GM12878 (cell line): Measurements from ENCODE around the gene PPT1. TPM values are rescaled to one million over a fixed set of nuclear protein-coding genes. Genes with fewer than 3 reads are reported as not detected.

ENCODE experiments used
- ATAC-seq: fragments of 200-7000 bp; cut with Tn5 transposase; 3 replicates; pipeline ENCODE4 v1.9.1; 2020; ENCODE audit warnings: mild to moderate bottlenecking, moderate library complexity
- BruUV-seq: library from RNA; stranded (reverse); fragments of 400-500 nt; replicated peaks from 2 replicates; lab custom pipeline; 2021; lab: Mats Ljungman, UMichigan
- CTCF ChIA-PET: fragments of 300-600 bp; sonication (Branson Sonifier 250); formaldehyde crosslinking; extraction: SDS; loops from one replicate; lab custom pipeline; 2021; ENCODE audit warnings: inconsistent platforms; lab: Yijun Ruan, JAX
- POLR2A ChIA-PET: fragments of 350-600 bp; formaldehyde crosslinking; extraction: SDS; loops from one replicate; lab custom pipeline; 2021; ENCODE audit warnings: inconsistent platforms; lab: Charles Lee
- RAD21 ChIA-PET: fragments of 300-600 bp; sonication (Branson Sonifier 250); formaldehyde crosslinking; loops from one replicate; lab custom pipeline; 2023; ENCODE audit warnings: antibody characterized with exemption; ENCODE audit not compliant: unreplicated experiment; lab: Charles Lee
- SMC1A ChIA-PET: fragments of 300-600 bp; sonication (Branson Sonifier 250); formaldehyde crosslinking; loops from one replicate; lab custom pipeline; 2023; ENCODE audit not compliant: unreplicated experiment, uncharacterized antibody; lab: Charles Lee
- DNase-seq: peaks from one replicate; pipeline ENCODE4 v3.0.0-alpha.2; 2011; ENCODE audit warnings: low read depth, low spot score
- FAIRE-seq: peaks from 3 replicates; lab custom pipeline; 2011; peaks lifted over from hg19 to GRCh38; lab: Jason Lieb, UNC
- H2AFZ ChIP-seq: 2 replicates; pipeline ENCODE4 v1.6.0; 2011; ENCODE audit warnings: low read depth, low read length, control low read depth; ENCODE audit not compliant: control insufficient read depth
- H3K27ac ChIP-seq: 2 replicates; pipeline ENCODE4 v1.5.1; 2011; ENCODE audit warnings: control low read depth; ENCODE audit not compliant: control insufficient read depth, insufficient read depth
- H3K27me3 ChIP-seq, 2 experiments: replicated peaks in 1 of 2; 2 replicates each; pipeline versions ENCODE4 v1.6.0 to v1.6.1; 2011; ENCODE audit warnings: low read length in 1 of 2; ENCODE audit not compliant: control insufficient read depth in 2 of 2, insufficient read depth in 2 of 2
- H3K36me3 ChIP-seq, 2 experiments: 2 replicates each; pipeline ENCODE4 v1.5.1; 2011; ENCODE audit warnings: low read length in 1 of 2; ENCODE audit not compliant: control insufficient read depth in 2 of 2, insufficient read depth in 2 of 2
- H3K4me1 ChIP-seq: 2 replicates; pipeline ENCODE4 v1.6.1; 2011; ENCODE audit warnings: mild to moderate bottlenecking, low read length, moderate library complexity, mixed read lengths; ENCODE audit not compliant: control insufficient read depth, insufficient read depth
- H3K4me2 ChIP-seq: 2 replicates; pipeline ENCODE4 v1.6.0; 2011; ENCODE audit warnings: control low read depth; ENCODE audit not compliant: control insufficient read depth, insufficient read depth
- H3K4me3 ChIP-seq: fragments of 200-600 bp; sonication (generic); 2 replicates; pipeline ENCODE4 v1.5.1; 2016
- H3K79me2 ChIP-seq: 2 replicates; pipeline ENCODE4 v1.6.0; 2011; ENCODE audit warnings: low read length; ENCODE audit not compliant: control insufficient read depth, insufficient read depth
- H3K9ac ChIP-seq: 2 replicates; pipeline ENCODE4 v1.8.0; 2011; ENCODE audit warnings: low read length, control low read depth, mixed read lengths; ENCODE audit not compliant: control insufficient read depth, insufficient read depth
- H3K9me3 ChIP-seq: replicated peaks from 3 replicates; pipeline ENCODE4 v1.5.1; 2011; ENCODE audit warnings: mild to moderate bottlenecking, low read length; ENCODE audit not compliant: control insufficient read depth, insufficient read depth
- H4K20me1 ChIP-seq: 2 replicates; pipeline ENCODE4 v1.6.0; 2011; ENCODE audit not compliant: control insufficient read depth, insufficient read depth
- CREM ChIP-seq: IDR thresholded peaks from 2 replicates; pipeline ENCODE4 v1.6.1; 2014; ENCODE audit warnings: antibody characterized with exemption, low read depth
- EED ChIP-seq: sonication (generic); IDR thresholded peaks from 2 replicates; pipeline ENCODE4 v1.6.1; 2016; ENCODE audit warnings: antibody characterized with exemption, low read depth
- HDGF ChIP-seq: fragments of 450-650 bp; IDR thresholded peaks from 2 replicates; pipeline ENCODE4 v1.6.1; 2016; ENCODE audit warnings: antibody characterized with exemption
- IKZF1 ChIP-seq: fragments of 450-650 bp; conservative IDR thresholded peaks from 2 replicates; pipeline ENCODE4 v1.6.1; 2017; ENCODE audit warnings: antibody characterized with exemption, mild to moderate bottlenecking
- IKZF2 ChIP-seq, 2 experiments: fragments of 450-650 bp; IDR thresholded peaks; 2 replicates each; pipeline ENCODE4 v1.6.1; 2017; ENCODE audit warnings: mild to moderate bottlenecking in 2 of 2, moderate library complexity in 2 of 2
- JUNB ChIP-seq: IDR thresholded peaks from 2 replicates; pipeline ENCODE4 v1.6.1; 2016; ENCODE audit warnings: antibody characterized with exemption, mild to moderate bottlenecking
- RUNX3 ChIP-seq: IDR thresholded peaks from 2 replicates; pipeline ENCODE4 v1.6.1; 2012; ENCODE audit warnings: low read length, inconsistent platforms
- SPI1 ChIP-seq: IDR thresholded peaks from 2 replicates; pipeline ENCODE4 v1.6.1; 2011; ENCODE audit warnings: low read depth, mild to moderate bottlenecking, low read length, moderate library complexity, borderline replicate concordance; ENCODE audit not compliant: insufficient read depth
- SRF ChIP-seq, 2 experiments: IDR thresholded peaks; 2 replicates each; pipeline ENCODE4 v1.6.1; 2011; ENCODE audit warnings: low read depth in 2 of 2, low read length in 2 of 2, mild to moderate bottlenecking in 1 of 2, moderate library complexity in 1 of 2
- TARDBP ChIP-seq: IDR thresholded peaks from 2 replicates; pipeline ENCODE4 v1.6.1; 2016; ENCODE audit warnings: borderline replicate concordance
- TCF12 ChIP-seq: IDR thresholded peaks from 2 replicates; pipeline ENCODE4 v1.6.1; 2011; ENCODE audit warnings: low read depth, mild to moderate bottlenecking, low read length
- ZNF384 ChIP-seq: IDR thresholded peaks from 2 replicates; pipeline ENCODE4 v1.6.1; 2012; ENCODE audit warnings: low read depth, mild to moderate bottlenecking, low read length, improper control_type of control experiment, borderline replicate concordance
- WGBS: methylation state at CpG from one replicate; pipeline ENCODE4 v1.1.6; 2016; ENCODE audit warnings: low lambda C conversion rate; ENCODE audit not compliant: insufficient replicate concordance, insufficient coverage; ENCODE audit errors: missing lambda C conversion rate; 5-methylcytosine and 5-hydroxymethylcytosine counted together
- in situ Hi-C: fragments of 300-500 bp; cut with MboI; formaldehyde crosslinking; loops from 9 replicates; pipeline ENCODE4 v1.14.3; 2018; ENCODE audit warnings: mixed read lengths
- intact Hi-C: fragments of 100-400 bp; cut with micrococcal nuclease; formaldehyde crosslinking; loops from one replicate; pipeline ENCODE4 v1.14.2; 2022; ENCODE audit not compliant: unreplicated experiment
- polyA plus RNA-seq, 11 experiments: library from polyadenylated mRNA; depleted of rRNA in 4 of 11; unstranded in 6 of 11; stranded (reverse) in 5 of 11; fragments of >200 nt; fragmentation: Nextera tagmentation in 4 of 11; fragmentation: Illumina TruSeq in 1 of 11; extraction: Ambion mirVana in 4 of 11; extraction: Trizol in 1 of 11; gene quantifications; 1 replicate in 1 of 11; 2 replicates in 10 of 11; pipeline versions ENCODE4 v1.2.1 to v1.2.3, GENCODE V29; 2011 to 2016; ENCODE audit warnings: inconsistent platforms in 2 of 11, missing spikeins in 2 of 11, low read depth in 1 of 11
- total RNA-seq, 4 experiments: library from RNA; depleted of rRNA in 3 of 4; stranded (reverse); fragments of >200 nt in 3 of 4; fragmentation: Illumina TruSeq in 1 of 4; extraction: Trizol in 1 of 4; gene quantifications; 2 replicates each; pipeline versions ENCODE4 v1.2.1 to v1.2.3, GENCODE V29; 2013 to 2021

Gene PPT1
- total and polyA plus RNA-seq, 10 of the 15 experiments (the other 5 are each of a cell fraction or from before 2014, with no cell fraction given), result 50.4 to 147 (median 103) TPM

- DNase-seq, result no peak
- RAD21 ChIA-PET, result interaction anchor here (1.0 kb wide), 1 partner anchor 13 kb away, joined by 3 read pairs; no protein-coding TSS in a partner anchor
- Histone ChIP-seq H3K27me3 (no peaks in the 10 kb centered on the region), H3K79me2 (peaks cover 87% of the 10 kb centered on the region), H3K4me2 (peak overlapping the region; percentile 87), H3K9me3 (no peaks in the 10 kb centered on the region), H3K36me3 (peaks cover 0 to 25% of the 10 kb centered on the region in 2 experiments; a peak in 1 of 4 replicates), H3K9ac (no peak overlapping the region; the same call in 1 of the 2 replicates), H3K4me3 (peak overlapping the region; percentile 86; the same call in 1 of the 2 replicates), H2AFZ (no peak overlapping the region), H4K20me1 (peaks cover 3% of the 10 kb centered on the region; the same call in 1 of the 2 replicates), H3K4me1 (peaks cover 18% of the 10 kb centered on the region; the same call in 1 of the 2 replicates), H3K27ac (no peak overlapping the region)
- SMC1A ChIA-PET, result interaction anchor here (0.6 to 1.3 kb wide), 3 partner anchors 40 to 341 kb away, joined by 3 read pairs; no protein-coding TSS in a partner anchor
- in situ Hi-C loops, result no loop called here
- TF ChIP-seq CREM, result no peak
- TF ChIP-seq SPI1, result peak; percentile 29; the same call in 1 of the 2 replicates
- peak; percentile 67 for TF ChIP-seq ZNF384
- no TSS peak for BruUV-seq
- CTCF ChIA-PET, result interaction anchor here (1.0 to 1.3 kb wide), 3 partner anchors 11 to 125 kb away, joined by 3 to 5 read pairs (median 4); no protein-coding TSS in a partner anchor
- POLR2A ChIA-PET, result interaction anchor here (0.6 to 2.3 kb wide), 4 partner anchors 12 to 21 kb away, joined by 3 to 7 read pairs (median 4); no protein-coding TSS in a partner anchor
- FAIRE-seq, result no peak
- intact Hi-C loops, result no loop called here
- 65% methylated on average over 3 of the region's 3 CpGs for WGBS
- no peak for ATAC-seq
Measured at GRCh38 chr1:40044110-40044509, 52.9 kb downstream of the PPT1 start.

- BruUV-seq, result no TSS peak
- H3K9me3 ChIP-seq, result no peaks in the 10 kb centered on the region
- SMC1A ChIA-PET, result interaction anchor here (0.9 to 1.6 kb wide), 5 partner anchors 8 to 18 kb away, joined by 3 to 4 read pairs (median 4); no protein-coding TSS in a partner anchor
- TF ChIP-seq IKZF2 (IDR thresholded peaks at IDR 0.05), result peak in 1 of 2 experiments; percentile 58; a peak in 1 of 4 replicates
- no peak for TF ChIP-seq TCF12
- no peak for TF ChIP-seq JUNB
- TF ChIP-seq RUNX3, result peak; percentile 60
- peak; percentile 43 for TF ChIP-seq IKZF1
- TF ChIP-seq EED, result 0 out of 2 replicates have a peak, but pooled peaks have one; percentile 33
- TF ChIP-seq SRF (IDR thresholded peaks at IDR 0.05; ENCODE audit: low read depth in 2 of 2, low read length in 2 of 2), result no peak
- TF ChIP-seq SPI1, result peak; percentile 41; the same call in 1 of the 2 replicates
- no peak for TF ChIP-seq HDGF
- TF ChIP-seq TARDBP, result no peak
- TF ChIP-seq, all 136 proteins: peak for 5
- ChIA-PET CTCF (interaction anchor here (1.3 to 1.9 kb wide), 2 partner anchors 8 to 10 kb away, joined by 4 to 8 read pairs; no protein-coding TSS in a partner anchor), RAD21 (interaction anchor here (0.6 kb wide), 2 partner anchors 9 to 293 kb away, joined by 3 to 7 read pairs; no protein-coding TSS in a partner anchor), POLR2A (interaction anchor here (1.2 to 4.1 kb wide), 4 partner anchors 8 to 22 kb away, joined by 3 to 25 read pairs (median 5); no protein-coding TSS in a partner anchor)
- peak overlapping the region; percentile 86 for H3K4me3 ChIP-seq
- WGBS, result 3% methylated on average over 4 of the region's 4 CpGs
- H3K27ac ChIP-seq, result peak overlapping the region; percentile 35
- FAIRE-seq, result no peak
- intact Hi-C loops (no loop called here), in situ Hi-C loops (no loop called here)
- H3K36me3 ChIP-seq, result peaks cover 0 to 20% of the 10 kb centered on the region in 2 experiments; a peak in 1 of 4 replicates
- no peak for DNase-seq
- no peak for ATAC-seq
- H3K4me1 ChIP-seq, result peaks cover 10% of the 10 kb centered on the region; the same call in 1 of the 2 replicates
- H3K4me2 ChIP-seq, result peak overlapping the region; percentile 87
- H3K79me2 ChIP-seq, result peaks cover 69% of the 10 kb centered on the region
- H3K27me3 ChIP-seq, result no peaks in the 10 kb centered on the region
- H4K20me1 ChIP-seq, result peaks cover 3% of the 10 kb centered on the region; the same call in 1 of the 2 replicates
- H3K9ac ChIP-seq, result peak overlapping the region; percentile 97
- no peak overlapping the region for H2AFZ ChIP-seq
Measured at GRCh38 chr1:40042341-40042740, 54.7 kb downstream of the PPT1 start.
